ENCODE measurements around the gene UGDH. TPM values are rescaled to one million over a fixed set of nuclear protein-coding genes. Genes with fewer than 3 reads are reported as not detected.
A peak's percentile ranks its signal among the peaks of the same experiment; 100 is the strongest.

Gene UGDH
- total and polyA plus RNA-seq, 9 of the 15 experiments (the other 6 are each of a cell fraction or from before 2014, with no cell fraction given), result 5.5 to 21.7 (median 16.2) TPM

GRCh38 chr4:39469429-39470077, 57.7 kb downstream of the UGDH start (continued):
- TF ChIP-seq, protein P1, sequence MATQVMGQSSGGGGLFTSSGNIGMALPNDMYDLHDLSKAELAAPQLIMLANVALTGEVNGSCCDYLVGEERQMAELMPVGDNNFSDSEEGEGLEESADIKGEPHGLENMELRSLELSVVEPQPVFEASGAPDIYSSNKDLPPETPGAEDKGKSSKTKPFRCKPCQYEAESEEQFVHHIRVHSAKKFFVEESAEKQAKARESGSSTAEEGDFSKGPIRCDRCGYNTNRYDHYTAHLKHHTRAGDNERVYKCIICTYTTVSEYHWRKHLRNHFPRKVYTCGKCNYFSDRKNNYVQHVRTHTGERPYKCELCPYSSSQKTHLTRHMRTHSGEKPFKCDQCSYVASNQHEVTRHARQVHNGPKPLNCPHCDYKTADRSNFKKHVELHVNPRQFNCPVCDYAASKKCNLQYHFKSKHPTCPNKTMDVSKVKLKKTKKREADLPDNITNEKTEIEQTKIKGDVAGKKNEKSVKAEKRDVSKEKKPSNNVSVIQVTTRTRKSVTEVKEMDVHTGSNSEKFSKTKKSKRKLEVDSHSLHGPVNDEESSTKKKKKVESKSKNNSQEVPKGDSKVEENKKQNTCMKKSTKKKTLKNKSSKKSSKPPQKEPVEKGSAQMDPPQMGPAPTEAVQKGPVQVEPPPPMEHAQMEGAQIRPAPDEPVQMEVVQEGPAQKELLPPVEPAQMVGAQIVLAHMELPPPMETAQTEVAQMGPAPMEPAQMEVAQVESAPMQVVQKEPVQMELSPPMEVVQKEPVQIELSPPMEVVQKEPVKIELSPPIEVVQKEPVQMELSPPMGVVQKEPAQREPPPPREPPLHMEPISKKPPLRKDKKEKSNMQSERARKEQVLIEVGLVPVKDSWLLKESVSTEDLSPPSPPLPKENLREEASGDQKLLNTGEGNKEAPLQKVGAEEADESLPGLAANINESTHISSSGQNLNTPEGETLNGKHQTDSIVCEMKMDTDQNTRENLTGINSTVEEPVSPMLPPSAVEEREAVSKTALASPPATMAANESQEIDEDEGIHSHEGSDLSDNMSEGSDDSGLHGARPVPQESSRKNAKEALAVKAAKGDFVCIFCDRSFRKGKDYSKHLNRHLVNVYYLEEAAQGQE (IDR thresholded peaks at IDR 0.05; ENCODE audit: borderline replicate concordance), result peak; percentile 91
- TF ChIP-seq, protein P1 (CRISPR knock-in tag; IDR thresholded peaks at IDR 0.05; ENCODE audit: low read depth), result no peak
- TF ChIP-seq EP400 (IDR thresholded peaks at IDR 0.05), result peak; percentile 53
- TF ChIP-seq, protein P2, sequence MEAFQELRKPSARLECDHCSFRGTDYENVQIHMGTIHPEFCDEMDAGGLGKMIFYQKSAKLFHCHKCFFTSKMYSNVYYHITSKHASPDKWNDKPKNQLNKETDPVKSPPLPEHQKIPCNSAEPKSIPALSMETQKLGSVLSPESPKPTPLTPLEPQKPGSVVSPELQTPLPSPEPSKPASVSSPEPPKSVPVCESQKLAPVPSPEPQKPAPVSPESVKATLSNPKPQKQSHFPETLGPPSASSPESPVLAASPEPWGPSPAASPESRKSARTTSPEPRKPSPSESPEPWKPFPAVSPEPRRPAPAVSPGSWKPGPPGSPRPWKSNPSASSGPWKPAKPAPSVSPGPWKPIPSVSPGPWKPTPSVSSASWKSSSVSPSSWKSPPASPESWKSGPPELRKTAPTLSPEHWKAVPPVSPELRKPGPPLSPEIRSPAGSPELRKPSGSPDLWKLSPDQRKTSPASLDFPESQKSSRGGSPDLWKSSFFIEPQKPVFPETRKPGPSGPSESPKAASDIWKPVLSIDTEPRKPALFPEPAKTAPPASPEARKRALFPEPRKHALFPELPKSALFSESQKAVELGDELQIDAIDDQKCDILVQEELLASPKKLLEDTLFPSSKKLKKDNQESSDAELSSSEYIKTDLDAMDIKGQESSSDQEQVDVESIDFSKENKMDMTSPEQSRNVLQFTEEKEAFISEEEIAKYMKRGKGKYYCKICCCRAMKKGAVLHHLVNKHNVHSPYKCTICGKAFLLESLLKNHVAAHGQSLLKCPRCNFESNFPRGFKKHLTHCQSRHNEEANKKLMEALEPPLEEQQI (IDR thresholded peaks at IDR 0.05), result no peak
- no peak for TF ChIP-seq RHOXF2B (CRISPR knock-in tag; conservative IDR thresholded peaks at IDR 0.05)
